ENCODE results near the gene SCN9A. TPM values are rescaled to one million over a fixed set of nuclear protein-coding genes. Genes with fewer than 3 reads are reported as not detected.

Gene SCN9A
- total RNA-seq, 8 experiments from 2014 or later: 0.31 to 40.6 (median 5.6) TPM

DNA sequence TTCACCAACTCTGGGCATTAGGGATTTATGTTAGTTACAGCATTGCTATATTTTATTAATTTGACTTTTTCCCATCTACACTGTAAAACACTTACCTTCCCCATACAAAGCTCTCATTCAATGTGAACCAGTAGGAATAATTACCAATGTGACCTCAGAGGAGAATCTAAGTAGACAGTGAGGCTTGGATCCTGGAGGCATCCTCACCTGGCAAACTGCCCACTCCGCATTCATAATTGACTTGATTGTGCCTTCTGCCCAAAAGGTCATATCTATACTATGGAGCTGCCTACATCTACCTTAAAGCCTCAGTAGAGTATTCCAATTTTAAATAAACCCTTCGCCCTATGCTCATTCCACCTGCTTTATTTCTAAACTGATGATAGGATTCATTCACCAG, 202.5 kb downstream of the SCN9A start:
- no peak overlapping the region for H3K27ac ChIP-seq
- peaks cover 2 to 11% of the 10 kb centered on the region in 2 donors for H3K4me1 ChIP-seq (replicated peaks in 1 of 2)
- in situ Hi-C loops (cut with MboI; ENCODE audit: low pct_unique_long_range_greater_than_20kb in 2 of 9, low sequenced_read_pairs in 9 of 9, unreplicated experiment in 9 of 9): no loop called here
- H3K4me3 ChIP-seq: no peak overlapping the region
- ATAC-seq (replicated peaks in 6 of 8): no peak
- 71 to 100% (median 100%) methylated on average over 1 to 2 of the region's 2 CpGs for WGBS, 10 experiments

DNA sequence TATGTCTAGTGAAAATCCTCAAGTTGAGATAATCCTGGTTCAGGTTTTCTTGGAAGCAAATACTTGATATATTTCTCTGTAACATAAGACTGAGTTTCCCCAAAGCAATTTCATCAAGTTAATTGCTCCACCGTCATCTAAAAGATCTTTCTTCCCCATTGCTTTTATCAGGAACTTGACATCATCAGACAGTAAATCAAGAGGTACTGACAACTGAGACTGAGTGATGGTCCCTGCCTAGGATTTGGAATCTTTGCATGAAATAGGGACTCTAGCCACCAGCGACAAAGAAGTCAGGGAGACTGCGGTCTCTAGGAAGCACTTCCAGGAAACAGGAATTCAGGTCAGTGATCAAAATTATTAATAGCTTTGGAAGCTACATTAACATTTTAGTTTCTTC, 204.5 kb downstream of the SCN9A start:
- 21 to 61% (median 39%) methylated on average over 2 to 3 of the region's 3 CpGs for WGBS, 10 experiments
- Histone ChIP-seq H3K27ac (no peak overlapping the region), H3K4me1 (replicated peaks in 1 of 2) (peaks cover 2 to 11% of the 10 kb centered on the region in 2 donors), H3K4me3 (no peak overlapping the region)
- in situ Hi-C loops (cut with MboI; ENCODE audit: low pct_unique_long_range_greater_than_20kb in 2 of 9, low sequenced_read_pairs in 9 of 9, unreplicated experiment in 9 of 9): no loop called here
- peak in 6 of 8 experiments; percentile 63 to 85 (median 74) for ATAC-seq (replicated peaks in 6 of 8)

DNA sequence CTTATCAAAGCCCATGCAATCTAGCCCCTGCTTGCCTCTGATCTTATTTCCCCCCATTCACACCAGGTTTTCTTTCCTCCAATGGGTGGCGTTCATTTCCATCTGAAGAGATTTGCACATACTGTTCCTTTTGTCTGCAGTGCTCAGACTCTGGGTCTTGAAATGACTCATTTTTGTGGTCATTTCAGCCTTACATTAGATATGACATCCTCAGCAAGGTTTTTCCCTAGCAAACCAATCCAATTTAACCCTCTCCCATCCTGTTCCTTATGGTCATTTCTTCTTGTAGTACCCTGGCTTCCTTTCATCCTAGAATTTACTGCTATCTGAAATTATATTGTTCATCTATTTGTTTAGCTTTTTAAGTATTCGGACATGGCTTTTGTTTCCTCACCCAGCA, 205.4 kb downstream of the SCN9A start:
- Histone ChIP-seq H3K4me1 (replicated peaks in 1 of 2) (peaks cover 2 to 9% of the 10 kb centered on the region in 2 donors), H3K4me3 (no peak overlapping the region), H3K27ac (no peak overlapping the region)
- in situ Hi-C loops (cut with MboI; ENCODE audit: low pct_unique_long_range_greater_than_20kb in 2 of 9, low sequenced_read_pairs in 9 of 9, unreplicated experiment in 9 of 9): no loop called here
- peak in 3 of 8 experiments; percentile 36 to 57 (median 38) for ATAC-seq (replicated peaks in 6 of 8)
- 40 to 100% (median 92%) methylated on average over 1 to 2 of the region's 2 CpGs; no CpG with 5 or more reads in 1 of the 10 experiments for WGBS, 10 experiments

GRCh38 chr2:166167449-166167848, 208.3 kb downstream of the SCN9A start:
- in situ Hi-C loops (cut with MboI; ENCODE audit: low pct_unique_long_range_greater_than_20kb in 2 of 9, low sequenced_read_pairs in 9 of 9, unreplicated experiment in 9 of 9): no loop called here
- peak in 2 of 8 experiments; percentile 38 to 70 for ATAC-seq (replicated peaks in 6 of 8)
- 0 to 57% (median 27%) methylated on average over 2 of the region's 2 CpGs for WGBS, 10 experiments

GRCh38 chr2:166163775-166164174, 212.0 kb downstream of the SCN9A start:
- ATAC-seq (replicated peaks in 6 of 8): no peak
- H3K4me1 ChIP-seq (replicated peaks in 1 of 2): no peaks in the 10 kb centered on the region
- in situ Hi-C loops (cut with MboI; ENCODE audit: low pct_unique_long_range_greater_than_20kb in 2 of 9, low sequenced_read_pairs in 9 of 9, unreplicated experiment in 9 of 9): no loop called here
- no peak overlapping the region for H3K4me3 ChIP-seq
- no peak overlapping the region for H3K27ac ChIP-seq
- 0 to 86% (median 40%) methylated on average over 1 to 2 of the region's 2 CpGs; no CpG with 5 or more reads in 1 of the 10 experiments for WGBS, 10 experiments

More at GRCh38 chr2:166167449-166167848, 208.3 kb downstream of the SCN9A start:
- Histone ChIP-seq H3K4me3 (no peak overlapping the region), H3K27ac (no peak overlapping the region), H3K4me1 (replicated peaks in 1 of 2) (peaks cover 2 to 9% of the 10 kb centered on the region in 2 donors)

DNA sequence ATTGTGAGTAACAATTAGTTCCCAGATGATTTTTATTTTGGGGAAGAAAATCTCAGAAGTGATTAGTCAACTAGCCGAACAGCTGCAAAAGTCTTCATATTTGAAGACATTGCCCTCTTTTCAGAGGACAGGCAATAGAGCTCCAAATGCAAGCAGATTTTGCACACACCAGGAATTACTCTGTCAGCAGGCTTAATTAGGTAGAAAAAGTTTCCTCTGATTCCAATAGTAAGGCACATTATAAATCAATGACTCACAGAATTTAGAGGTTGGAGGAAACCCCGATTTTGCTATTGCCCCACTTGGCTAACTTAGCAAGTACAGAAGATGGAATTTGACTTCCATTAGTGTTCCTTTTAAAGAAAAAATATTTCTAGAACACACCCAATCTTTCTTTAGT, 217.2 kb downstream of the SCN9A start:
- Histone ChIP-seq H3K27ac (no peak overlapping the region), H3K4me3 (no peak overlapping the region), H3K4me1 (replicated peaks in 1 of 2) (no peaks in the 10 kb centered on the region)
- ATAC-seq (replicated peaks in 6 of 8): no peak
- 5 to 100% (median 78%) methylated on average over 1 to 2 of the region's 2 CpGs; no CpG with 5 or more reads in 4 of the 10 experiments for WGBS, 10 experiments
- in situ Hi-C loops (cut with MboI; ENCODE audit: low pct_unique_long_range_greater_than_20kb in 2 of 9, low sequenced_read_pairs in 9 of 9, unreplicated experiment in 9 of 9): no loop called here

DNA sequence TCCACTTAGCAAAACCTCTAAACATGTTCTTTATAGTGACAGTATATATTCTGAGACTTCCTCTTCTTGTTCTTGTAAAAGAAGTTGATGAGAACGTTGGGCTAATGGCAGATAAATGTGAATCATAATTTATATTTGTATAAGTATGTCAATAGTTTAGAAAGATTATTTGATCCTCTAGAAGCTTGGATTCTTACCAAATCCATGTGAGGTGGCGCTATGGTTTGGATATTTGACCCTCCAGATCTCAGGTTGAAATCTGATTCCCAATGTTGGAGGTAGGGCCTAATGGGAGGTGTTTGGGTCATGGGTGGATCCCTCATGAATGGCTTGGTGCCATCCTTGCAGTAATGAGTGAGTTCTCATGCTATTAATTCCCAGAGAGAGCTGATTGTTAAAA, 218.2 kb downstream of the SCN9A start:
- no peak overlapping the region for H3K4me3 ChIP-seq
- 0 to 100% (median 60%) methylated on average over 1 to 2 of the region's 2 CpGs; no CpG with 5 or more reads in 2 of the 10 experiments for WGBS, 10 experiments
- in situ Hi-C loops (cut with MboI; ENCODE audit: low pct_unique_long_range_greater_than_20kb in 2 of 9, low sequenced_read_pairs in 9 of 9, unreplicated experiment in 9 of 9): no loop called here
- no peak for ATAC-seq (replicated peaks in 6 of 8)
- H3K4me1 ChIP-seq (replicated peaks in 1 of 2): no peaks in the 10 kb centered on the region
- H3K27ac ChIP-seq: no peak overlapping the region

- H3K4me3 ChIP-seq: no peak overlapping the region
- H3K27ac ChIP-seq: no peak overlapping the region
- no peaks in the 10 kb centered on the region for H3K4me1 ChIP-seq (replicated peaks in 1 of 2)
- in situ Hi-C loops (cut with MboI; ENCODE audit: low pct_unique_long_range_greater_than_20kb in 2 of 9, low sequenced_read_pairs in 9 of 9, unreplicated experiment in 9 of 9): no loop called here
- ATAC-seq (replicated peaks in 6 of 8): no peak
- 14 to 100% (median 85%) methylated on average over 1 to 3 of the region's 3 CpGs; no CpG with 5 or more reads in 4 of the 10 experiments for WGBS, 10 experiments
These were observed 218.7 kb downstream of the SCN9A start for GRCh38 chr2:166156985-166157490.

DNA sequence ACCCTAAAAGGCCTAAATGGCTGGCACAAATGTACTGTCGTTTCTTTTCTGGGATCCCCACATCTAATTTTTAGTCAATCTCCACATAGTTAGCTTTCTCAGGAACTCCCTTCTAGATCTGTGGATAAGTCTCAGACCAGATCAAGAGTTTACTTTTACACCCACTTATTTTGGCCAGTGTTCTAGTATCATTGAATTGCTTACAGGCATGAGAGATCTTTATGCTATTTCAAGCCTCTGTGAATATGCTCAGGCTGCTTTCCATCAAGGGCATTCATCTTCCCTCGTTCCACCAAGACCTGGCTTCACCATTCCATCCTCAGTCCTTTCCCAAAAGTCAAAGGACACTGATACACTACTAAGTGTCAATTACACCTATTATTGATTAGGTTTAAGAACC, 220.2 kb downstream of the SCN9A start:
- no peaks in the 10 kb centered on the region for H3K4me1 ChIP-seq (replicated peaks in 1 of 2)
- ATAC-seq (replicated peaks in 6 of 8): peak in 2 of 8 experiments; percentile 53 to 56
- H3K27ac ChIP-seq: no peak overlapping the region
- no peak overlapping the region for H3K4me3 ChIP-seq
- in situ Hi-C loops (cut with MboI; ENCODE audit: low pct_unique_long_range_greater_than_20kb in 2 of 9, low sequenced_read_pairs in 9 of 9, unreplicated experiment in 9 of 9): no loop called here
- WGBS, 10 experiments: 0 to 100% (median 71%) methylated on average over 1 to 2 of the region's 2 CpGs; no CpG with 5 or more reads in 1 of the 10 experiments

- Histone ChIP-seq H3K4me1 (replicated peaks in 1 of 2) (no peaks in the 10 kb centered on the region), H3K27ac (no peak overlapping the region), H3K4me3 (no peak overlapping the region)
- ATAC-seq (replicated peaks in 6 of 8): peak in 3 of 8 experiments; percentile 12 to 45 (median 37)
- WGBS, 10 experiments: 11 to 82% (median 36%) methylated on average over 1 to 3 of the region's 3 CpGs; no CpG with 5 or more reads in 2 of the 10 experiments
- in situ Hi-C loops (cut with MboI; ENCODE audit: low pct_unique_long_range_greater_than_20kb in 2 of 9, low sequenced_read_pairs in 9 of 9, unreplicated experiment in 9 of 9): no loop called here
These were observed 220.9 kb downstream of the SCN9A start for GRCh38 chr2:166154685-166155338.

DNA sequence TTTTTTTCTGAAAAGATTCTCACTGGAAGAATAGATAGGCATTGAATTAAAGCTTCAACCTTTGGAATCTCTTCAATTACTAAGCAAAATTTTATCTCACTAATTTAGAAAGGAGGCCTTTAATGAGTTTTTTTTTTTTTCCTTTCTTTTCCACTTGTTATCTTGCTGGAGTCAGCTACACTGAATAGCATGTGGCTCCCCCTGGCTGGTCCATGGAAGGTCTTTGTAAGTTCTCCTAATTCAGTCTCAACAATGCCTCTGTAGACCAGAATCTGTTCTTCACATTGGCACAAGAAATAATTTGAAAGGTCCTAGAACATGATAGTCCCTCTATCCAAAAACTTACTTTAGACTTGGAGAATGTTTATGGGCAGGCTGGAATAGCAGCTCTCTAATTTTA, 223.7 kb downstream of the SCN9A start:
- no peak for ATAC-seq (replicated peaks in 6 of 8)
- in situ Hi-C loops (cut with MboI; ENCODE audit: low pct_unique_long_range_greater_than_20kb in 2 of 9, low sequenced_read_pairs in 9 of 9, unreplicated experiment in 9 of 9): no loop called here
- H3K27ac ChIP-seq: no peak overlapping the region

DNA sequence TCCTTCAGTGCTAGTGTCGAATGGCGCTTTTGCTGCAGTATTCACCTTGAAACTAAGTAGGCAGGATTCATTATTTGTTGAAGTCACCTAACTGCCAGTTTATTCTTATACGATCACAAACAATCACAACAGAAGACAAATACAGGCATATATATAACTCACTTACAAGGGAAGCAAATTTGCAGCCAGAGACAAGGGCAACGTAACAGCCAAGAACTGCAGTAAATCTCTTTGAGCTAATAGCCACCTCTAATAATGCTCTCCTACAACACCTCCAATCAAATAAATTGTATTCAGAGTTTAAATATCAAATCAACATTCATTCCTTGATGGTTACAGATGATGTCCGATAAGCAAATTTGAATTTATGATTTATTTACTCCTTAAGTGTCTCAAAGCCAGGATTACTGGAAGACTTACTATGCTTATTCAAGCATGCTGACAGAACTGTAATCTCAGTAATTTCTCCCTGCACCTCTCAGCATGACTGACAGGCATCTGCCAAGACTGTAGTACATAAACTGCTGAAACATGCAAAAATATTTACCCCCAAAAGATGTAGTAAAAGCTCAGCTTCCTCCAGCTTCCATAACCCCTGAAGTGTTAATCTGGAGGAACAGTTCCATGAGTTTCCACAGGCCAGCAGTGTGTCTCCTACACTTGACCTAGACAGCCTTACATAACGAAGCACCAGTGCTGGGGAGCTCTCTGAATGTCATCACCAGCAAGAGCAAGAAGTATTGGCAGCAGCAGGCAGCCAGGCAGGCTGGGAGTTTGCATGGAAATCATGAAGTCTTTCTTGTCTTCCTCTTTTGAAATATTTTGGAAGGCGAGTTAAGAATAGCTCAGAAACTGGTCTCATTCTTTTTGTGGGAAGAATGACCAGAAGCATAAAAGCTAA, 227.0 kb downstream of the SCN9A start:
- Histone ChIP-seq H3K27ac (no peak overlapping the region), H3K4me1 (replicated peaks in 1 of 2) (peaks cover 0 to 19% of the 10 kb centered on the region in 2 donors), H3K4me3 (no peak overlapping the region)
- WGBS, 10 experiments: 37 to 100% (median 61%) methylated on average over 1 to 7 of the region's 7 CpGs
- in situ Hi-C loops (cut with MboI; ENCODE audit: low pct_unique_long_range_greater_than_20kb in 2 of 9, low sequenced_read_pairs in 9 of 9, unreplicated experiment in 9 of 9): loop anchor here in 3 of 9 experiments (25.0 kb wide), 1 partner anchor 186 kb away; the partner anchor contains the start of gene TTC21B (in 3 of the 3)
- peak in 6 of 8 experiments; percentile 56 to 82 (median 66) for ATAC-seq (replicated peaks in 6 of 8)

More for the DNA sequence above, 223.7 kb downstream of the SCN9A start:
- no peak overlapping the region for H3K4me3 ChIP-seq
- peaks cover 0 to 19% of the 10 kb centered on the region in 2 donors for H3K4me1 ChIP-seq (replicated peaks in 1 of 2)

DNA sequence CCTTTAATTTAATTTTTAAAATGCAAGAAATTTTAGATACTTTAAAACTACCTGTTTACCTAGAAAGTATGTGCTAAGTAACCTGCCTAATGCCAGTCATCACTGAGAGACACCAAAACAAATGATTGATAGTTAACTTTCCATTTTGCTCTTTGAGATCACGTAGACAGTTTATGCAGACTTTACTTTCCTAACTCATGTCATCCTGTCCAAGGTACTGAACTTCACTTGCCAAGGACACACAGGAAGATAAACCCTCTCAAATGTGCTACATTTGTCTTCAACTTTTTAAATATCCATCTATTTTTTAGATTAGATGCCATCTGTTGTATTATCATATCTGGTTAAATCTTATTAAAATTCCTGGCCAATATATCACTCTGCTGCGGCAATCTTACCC, 227.9 kb downstream of the SCN9A start:
- Histone ChIP-seq H3K4me3 (no peak overlapping the region), H3K4me1 (replicated peaks in 1 of 2) (peaks cover 0 to 19% of the 10 kb centered on the region in 2 donors), H3K27ac (no peak overlapping the region)
- in situ Hi-C loops (cut with MboI; ENCODE audit: low pct_unique_long_range_greater_than_20kb in 2 of 9, low sequenced_read_pairs in 9 of 9, unreplicated experiment in 9 of 9): loop anchor here in 3 of 9 experiments (25.0 kb wide), 1 partner anchor 186 kb away; the partner anchor contains the start of gene TTC21B (in 3 of the 3)
- no peak for ATAC-seq (replicated peaks in 6 of 8)
- WGBS, 10 experiments: 50 to 100% (median 77%) methylated on average over 1 to 2 of the region's 2 CpGs; no CpG with 5 or more reads in 2 of the 10 experiments
